Fibroblast of lung (primary cell): Measurements from ENCODE around the gene AMBRA1. TPM values are rescaled to one million over a fixed set of nuclear protein-coding genes. Genes with fewer than 3 reads are reported as not detected.
A peak's percentile ranks its signal among the peaks of the same experiment; 100 is the strongest.

Source experiments
- DNase-seq, 2 donors: peaks; one replicate each; pipeline versions ENCODE4 v3.0.0 to v3.0.0-alpha.2; 2010; ENCODE audit warnings: low read depth in 2 of 2
- H2AFZ ChIP-seq: 2 replicates; pipeline ENCODE4 v1.5.1; 2012; ENCODE audit warnings: low read length, control low read depth, inconsistent platforms
- H3K27ac ChIP-seq: 2 replicates; pipeline ENCODE4 v1.5.1; 2011; ENCODE audit warnings: low read length, control low read depth; ENCODE audit not compliant: insufficient read depth
- H3K27me3 ChIP-seq: 2 replicates; pipeline ENCODE4 v1.5.1; 2011; ENCODE audit warnings: mild to moderate bottlenecking, low read length; ENCODE audit not compliant: control insufficient read depth, insufficient read depth
- H3K36me3 ChIP-seq: 2 replicates; pipeline ENCODE4 v1.5.1; 2011; ENCODE audit warnings: low read length; ENCODE audit not compliant: control insufficient read depth, insufficient read depth
- H3K4me1 ChIP-seq: 2 replicates; pipeline ENCODE4 v1.5.1; 2011; ENCODE audit warnings: low read length; ENCODE audit not compliant: control insufficient read depth, insufficient read depth; ENCODE audit errors: extremely low read depth
- H3K4me2 ChIP-seq: 2 replicates; pipeline ENCODE4 v1.5.1; 2011; ENCODE audit warnings: low read length, control low read depth; ENCODE audit not compliant: insufficient read depth; ENCODE audit errors: extremely low read depth
- H3K4me3 ChIP-seq, 4 experiments: fragments of 200-600 bp in 1 of 4; sonication (generic) in 1 of 4; replicated peaks in 1 of 4; 2 replicates each; pipeline ENCODE4 v1.5.1; 2011 to 2016; ENCODE audit warnings: low read length in 4 of 4, low read depth in 3 of 4, mild to moderate bottlenecking in 3 of 4, control low read depth in 2 of 4, inconsistent platforms in 1 of 4, mixed read lengths in 1 of 4; ENCODE audit not compliant: insufficient read depth in 1 of 4; ENCODE audit errors: control extremely low read depth in 1 of 4
- H3K79me2 ChIP-seq: 2 replicates; pipeline ENCODE4 v1.5.1; 2012; ENCODE audit warnings: mild to moderate bottlenecking, low read length, inconsistent platforms; ENCODE audit not compliant: control insufficient read depth, insufficient read depth
- H3K9ac ChIP-seq: 2 replicates; pipeline ENCODE4 v1.5.1; 2011; ENCODE audit warnings: mild to moderate bottlenecking, low read length, control low read depth; ENCODE audit not compliant: insufficient read depth
- H3K9me3 ChIP-seq: 2 replicates; pipeline ENCODE4 v1.5.1; 2012; ENCODE audit warnings: low read depth, low read length; ENCODE audit not compliant: control insufficient read depth, insufficient read depth
- H4K20me1 ChIP-seq: 2 replicates; pipeline ENCODE4 v1.5.1; 2011; ENCODE audit warnings: low read length; ENCODE audit not compliant: control insufficient read depth, insufficient read depth; ENCODE audit errors: extremely low read depth
- CTCF ChIP-seq, 2 donors: IDR thresholded peaks in 1 of 2; conservative IDR thresholded peaks in 1 of 2; 1 replicate in 1 of 2; 2 replicates in 1 of 2; pipeline ENCODE4 v1.5.1; 2011 to 2012; ENCODE audit warnings: low read length in 2 of 2, control low read depth in 1 of 2, inconsistent platforms in 1 of 2, low read depth in 1 of 2, mild to moderate bottlenecking in 1 of 2
- EZH2 ChIP-seq: IDR thresholded peaks from 2 replicates; pipeline ENCODE4 v1.5.1; 2012; ENCODE audit warnings: low read length, control low read depth, mild to moderate bottlenecking; ENCODE audit errors: missing control alignments
- polyA plus RNA-seq, 2 donors: library from polyadenylated mRNA; depleted of rRNA in 1 of 2; stranded (reverse) in 1 of 2; unstranded in 1 of 2; fragments of >200 nt; gene quantifications; 2 replicates each; pipeline ENCODE4 v1.2.1, GENCODE V29; 2011 to 2012; ENCODE audit warnings: missing spikeins in 1 of 2
- total RNA-seq: library from RNA; depleted of rRNA; stranded (reverse); fragments of >200 nt; gene quantifications from 2 replicates; pipeline ENCODE4 v1.2.1, GENCODE V29; 2014

AMBRA1 gene
- total and polyA plus RNA-seq, 2 donors (not counting 1 experiment from before 2014, with no cell fraction given), result 8.3 to 23.3 TPM

- peaks cover 1% of the 10 kb centered on the region for H4K20me1 ChIP-seq
- no peak overlapping the region for H3K4me3 ChIP-seq
- peaks cover 33% of the 10 kb centered on the region for H3K27me3 ChIP-seq
- H3K9me3 ChIP-seq, result no peaks in the 10 kb centered on the region
- peak overlapping the region; percentile 3 for H3K4me2 ChIP-seq
- H2AFZ ChIP-seq, result no peak overlapping the region
- no peak for DNase-seq
- H3K27ac ChIP-seq, result no peak overlapping the region
- TF ChIP-seq EZH2 (peak; percentile 96), CTCF (conservative IDR thresholded peaks at IDR 0.05 in 1 of 2, IDR thresholded peaks at IDR 0.05 in 1 of 2; ENCODE audit: low read depth in 1 of 2, low read length in 2 of 2) (no peak)
- peaks cover 5% of the 10 kb centered on the region for H3K4me1 ChIP-seq
- no peaks in the 10 kb centered on the region for H3K79me2 ChIP-seq
- H3K9ac ChIP-seq, result no peak overlapping the region
- H3K36me3 ChIP-seq, result no peaks in the 10 kb centered on the region
Measured at GRCh38 chr11:46390331-46391171, 203.3 kb downstream of the AMBRA1 start.

GRCh38 chr11:46389450-46390330 is 204.1 kb downstream of the AMBRA1 start:
- peak overlapping the region; percentile 89 for H3K4me2 ChIP-seq
- H3K4me3 ChIP-seq, result peak overlapping the region; percentile 34 to 60 (median 50)
- H3K27ac ChIP-seq, result no peak overlapping the region
- no peaks in the 10 kb centered on the region for H3K36me3 ChIP-seq
- no peak overlapping the region for H2AFZ ChIP-seq
- no peaks in the 10 kb centered on the region for H3K9me3 ChIP-seq
- peaks cover 1% of the 10 kb centered on the region for H4K20me1 ChIP-seq
- H3K79me2 ChIP-seq, result no peaks in the 10 kb centered on the region
- peaks cover 33% of the 10 kb centered on the region for H3K27me3 ChIP-seq
- peak; percentile 97 for TF ChIP-seq EZH2
- TF ChIP-seq CTCF (conservative IDR thresholded peaks at IDR 0.05 in 1 of 2, IDR thresholded peaks at IDR 0.05 in 1 of 2; ENCODE audit: low read depth in 1 of 2, low read length in 2 of 2), result peak; percentile 58 to 72
- peak; percentile 52 to 55 for DNase-seq
- peaks cover 5% of the 10 kb centered on the region for H3K4me1 ChIP-seq
- no peak overlapping the region for H3K9ac ChIP-seq
